PC-9 (cell line): ENCODE data around the gene MRAP2. TPM values are rescaled to one million over a fixed set of nuclear protein-coding genes. Genes with fewer than 3 reads are reported as not detected.

Source experiments
- BruUV-seq: library from RNA; stranded (reverse); fragments of 400-500 nt; replicated peaks from 2 replicates; lab custom pipeline; 2021; lab: Mats Ljungman, UMichigan
- CTCF ChIA-PET: fragments of 300-600 bp; sonication (Branson Sonifier 250); formaldehyde crosslinking; loops from one replicate; lab custom pipeline; 2022; ENCODE audit warnings: antibody characterized with exemption; lab: Charles Lee
- POLR2A ChIA-PET: fragments of 300-600 bp; sonication (Branson Sonifier 250); formaldehyde crosslinking; loops from one replicate; lab custom pipeline; 2022; ENCODE audit warnings: antibody characterized with exemption; ENCODE audit not compliant: unreplicated experiment; lab: Charles Lee
- DNase-seq, 2 experiments: peaks; one replicate each; pipeline versions ENCODE4 v3.0.0 to v3.0.0-alpha.2; 2015 to 2022; ENCODE audit warnings: mixed read lengths in 1 of 2
- H2AFZ ChIP-seq: fragments of 200-600 bp; sonication (generic); 2 replicates; pipeline ENCODE4 v1.8.1; 2017; ENCODE audit warnings: antibody characterized with exemption
- H3F3A ChIP-seq: fragments of 200-600 bp; sonication (generic); 2 replicates; pipeline ENCODE4 v1.8.1; 2017; ENCODE audit warnings: antibody characterized with exemption, mild to moderate bottlenecking, low read depth; ENCODE audit not compliant: insufficient read depth
- H3K27ac ChIP-seq: fragments of 200-600 bp; sonication (generic); 2 replicates; pipeline ENCODE4 v1.6.1; 2016; ENCODE audit warnings: mixed run types
- H3K27me3 ChIP-seq: fragments of 200-600 bp; sonication (generic); 2 replicates; pipeline ENCODE4 v1.6.1; 2016; ENCODE audit warnings: low read depth, mixed run types; ENCODE audit not compliant: insufficient read depth
- H3K36me3 ChIP-seq: fragments of 200-600 bp; sonication (generic); 2 replicates; pipeline ENCODE4 v1.6.1; 2016; ENCODE audit warnings: low read depth, mixed run types
- H3K4me1 ChIP-seq: fragments of 200-600 bp; sonication (generic); replicated peaks from 2 replicates; pipeline ENCODE4 v1.6.1; 2016; ENCODE audit warnings: mixed run types; ENCODE audit not compliant: insufficient read depth
- H3K4me2 ChIP-seq: fragments of 200-600 bp; sonication (generic); 2 replicates; pipeline ENCODE4 v1.6.1; 2017; ENCODE audit warnings: mixed run types
- H3K4me3 ChIP-seq: fragments of 200-600 bp; sonication (generic); 2 replicates; pipeline ENCODE4 v1.6.1; 2016; ENCODE audit warnings: mixed run types
- H3K79me2 ChIP-seq: fragments of 200-600 bp; sonication (generic); 2 replicates; pipeline ENCODE4 v1.6.1; 2017; ENCODE audit warnings: low read depth, mixed run types
- H3K9me2 ChIP-seq: fragments of 200-600 bp; sonication (generic); 2 replicates; pipeline ENCODE4 v1.8.1; 2017; ENCODE audit warnings: mild to moderate bottlenecking; ENCODE audit not compliant: insufficient read depth
- H3K9me3 ChIP-seq: fragments of 200-600 bp; sonication (generic); 2 replicates; pipeline ENCODE4 v1.8.1; 2016; ENCODE audit warnings: low read depth; ENCODE audit not compliant: insufficient read depth
- H4K20me1 ChIP-seq: fragments of 200-600 bp; sonication (generic); 2 replicates; pipeline ENCODE4 v1.8.1; 2017; ENCODE audit not compliant: insufficient read depth
- CTCF ChIP-seq: fragments of 200-600 bp; sonication (generic); conservative IDR thresholded peaks from 2 replicates; pipeline ENCODE4 v1.6.1; 2017; ENCODE audit warnings: mixed run types, antibody characterized with exemption, mild to moderate bottlenecking, moderate library complexity
- EZH2 ChIP-seq: fragments of 200-600 bp; sonication (generic); IDR thresholded peaks from 2 replicates; pipeline ENCODE4 v1.8.0; 2017; ENCODE audit warnings: antibody characterized with exemption, low read depth
- intact Hi-C: fragments of 100-400 bp; cut with micrococcal nuclease; formaldehyde crosslinking; loops from one replicate; pipeline ENCODE4 v1.10.0; 2022; ENCODE audit not compliant: unreplicated experiment
- total RNA-seq: library from RNA; stranded (reverse); gene quantifications from 2 replicates; pipeline ENCODE4 v1.2.3, GENCODE V29; 2021

The MRAP2 gene
- total RNA-seq, 1 experiment from 2014 or later = not detected

- intact Hi-C loops = no loop called here
- no peaks in the 10 kb centered on the region for H3K79me2 ChIP-seq
- no peak overlapping the region for H3K4me3 ChIP-seq
- no peak for TF ChIP-seq CTCF
- no peak for TF ChIP-seq EZH2
- BruUV-seq = no TSS peak
- ChIA-PET CTCF (no interaction called here), POLR2A (interaction anchor here (0.7 kb wide), 1 partner anchor 1625 kb away, joined by 5 read pairs; no protein-coding TSS in a partner anchor)
- H3F3A ChIP-seq = no peaks in the 10 kb centered on the region
- no peak overlapping the region for H3K27ac ChIP-seq
- H4K20me1 ChIP-seq = no peaks in the 10 kb centered on the region
- no peak overlapping the region for H3K4me2 ChIP-seq
- H3K9me3 ChIP-seq = no peaks in the 10 kb centered on the region
- no peaks in the 10 kb centered on the region for H3K27me3 ChIP-seq
- H2AFZ ChIP-seq = no peak overlapping the region
- no peaks in the 10 kb centered on the region for H3K36me3 ChIP-seq
- DNase-seq = no peak
- H3K4me1 ChIP-seq = no peaks in the 10 kb centered on the region
- H3K9me2 ChIP-seq = no peaks in the 10 kb centered on the region
Measured at GRCh38 chr6:84137989-84138575, 104.5 kb downstream of the MRAP2 start.

GRCh38 chr6:84139311-84139710 lies 105.7 kb downstream of the MRAP2 start:
- TF ChIP-seq CTCF (no peak), EZH2 (no peak)
- Histone ChIP-seq H3K27me3 (no peaks in the 10 kb centered on the region), H3F3A (no peaks in the 10 kb centered on the region), H3K9me3 (no peaks in the 10 kb centered on the region), H3K27ac (no peak overlapping the region), H4K20me1 (no peaks in the 10 kb centered on the region), H3K4me1 (no peaks in the 10 kb centered on the region), H3K79me2 (no peaks in the 10 kb centered on the region), H3K9me2 (no peaks in the 10 kb centered on the region), H3K4me3 (no peak overlapping the region), H2AFZ (no peak overlapping the region), H3K4me2 (no peak overlapping the region), H3K36me3 (no peaks in the 10 kb centered on the region)
- DNase-seq = no peak
- intact Hi-C loops = no loop called here
- POLR2A ChIA-PET = no interaction called here
- CTCF ChIA-PET = no interaction called here
- BruUV-seq = no TSS peak

Other genes starting within 250 kb of the MRAP2 start
- not detected in 2 replicates for gene RIPPLY2, start 180.4 kb upstream of the MRAP2 start, total RNA-seq
- gene CYB5R4, start 174.1 kb upstream of the MRAP2 start, total RNA-seq = 15.3 and 22.7 TPM in 2 replicates
- gene CEP162, start 193.9 kb downstream of the MRAP2 start, total RNA-seq = 5.8 and 6.0 TPM in 2 replicates